ENCODE measurements around the gene MAML3. TPM values are rescaled to one million over a fixed set of nuclear protein-coding genes. Genes with fewer than 3 reads are reported as not detected.

Gene MAML3
- total and polyA plus RNA-seq, 2 of the 13 experiments (the other 11 are each of a cell fraction or from before 2014, with no cell fraction given) = 0.05 to 0.13 TPM

DNA sequence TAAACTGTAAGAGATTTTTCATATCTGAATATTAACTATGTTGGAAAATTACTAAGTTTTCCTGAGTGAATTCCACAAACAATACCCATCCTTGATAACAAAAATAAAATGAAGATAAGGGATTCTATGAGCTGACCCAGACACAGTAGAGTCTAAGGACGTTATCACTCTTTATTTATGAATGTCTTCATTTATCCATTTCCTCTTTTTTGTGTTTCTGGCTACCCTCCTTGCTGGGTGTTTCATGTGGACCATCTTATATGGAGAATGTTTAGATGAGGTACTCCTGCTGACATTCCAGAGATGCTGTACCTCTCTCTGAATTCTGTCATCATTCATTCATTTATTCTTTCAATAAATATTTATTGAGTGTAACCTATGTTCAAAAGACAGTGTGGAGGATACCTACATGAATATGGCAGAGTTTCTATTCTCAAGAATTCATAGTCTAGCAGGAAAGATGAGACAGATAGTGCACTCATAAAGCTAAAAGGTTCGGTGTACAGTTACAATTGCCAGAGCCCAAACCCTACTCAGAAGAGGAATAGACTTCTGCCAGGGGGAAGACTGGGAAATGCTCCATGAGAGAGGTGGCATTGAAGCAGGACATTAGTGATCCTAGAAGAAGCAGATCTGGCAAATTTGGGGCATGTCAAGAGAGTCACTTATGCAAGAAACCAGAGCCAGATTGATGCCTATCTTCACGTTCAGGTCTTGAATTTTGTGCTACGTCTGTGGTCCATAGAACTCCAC is 195.8 kb downstream of the MAML3 start (continued):
- no peak for TF ChIP-seq ZBTB33 (CRISPR knock-in tag; IDR thresholded peaks at IDR 0.05)

GRCh38 chr4:139957065-139957464 is 196.9 kb downstream of the MAML3 start:
- Histone ChIP-seq H3K9me3 (ENCODE audit: low read length) (no peaks in the 10 kb centered on the region), H3K9ac (ENCODE audit: insufficient read depth, low read depth, low read length) (no peak overlapping the region), H2AFZ (ENCODE audit: low read length) (no peak overlapping the region), H3K27me3 (ENCODE audit: control insufficient read depth in 1 of 2, insufficient read depth in 2 of 2, low read length in 2 of 2) (no peaks in the 10 kb centered on the region; a peak in 1 of 5 replicates), H3K4me3 (replicated peaks in 1 of 3; ENCODE audit: insufficient read depth in 1 of 3, low read depth in 2 of 3, low read length in 3 of 3) (no peak overlapping the region), H3K27ac (ENCODE audit: extremely low read length, insufficient read depth, low read length) (no peak overlapping the region), H3K79me2 (ENCODE audit: insufficient read depth, low read length) (no peaks in the 10 kb centered on the region), H3K4me2 (ENCODE audit: low read depth, low read length) (no peak overlapping the region), H3K36me3 (replicated peaks in 1 of 2; ENCODE audit: control insufficient read depth in 1 of 2, insufficient read depth in 2 of 2, low read length in 2 of 2) (no peaks in the 10 kb centered on the region), H3K4me1 (ENCODE audit: insufficient read depth, low read length) (no peaks in the 10 kb centered on the region), H4K20me1 (ENCODE audit: insufficient read depth, low read length) (no peaks in the 10 kb centered on the region)
- BruUV-seq (replicated peaks) = no TSS peak
- ChIA-PET CTCF (ENCODE audit: low intra/inter-chr PET ratio, low total read pairs) (no interaction called here), POLR2A (no interaction called here)
- in situ Hi-C loops (cut with HindIII; ENCODE audit: extremely low pct_ligation_motif_present, low pct_unique_long_range_greater_than_20kb) = no loop called here
- ATAC-seq (no peak), DNase-seq (ENCODE audit: low spot score) (no peak), FAIRE-seq (no peak)
- WGBS (ENCODE audit: low lambda C conversion rate) = 17% methylated on average over 2 of the region's 2 CpGs
- TF ChIP-seq, protein P1, sequence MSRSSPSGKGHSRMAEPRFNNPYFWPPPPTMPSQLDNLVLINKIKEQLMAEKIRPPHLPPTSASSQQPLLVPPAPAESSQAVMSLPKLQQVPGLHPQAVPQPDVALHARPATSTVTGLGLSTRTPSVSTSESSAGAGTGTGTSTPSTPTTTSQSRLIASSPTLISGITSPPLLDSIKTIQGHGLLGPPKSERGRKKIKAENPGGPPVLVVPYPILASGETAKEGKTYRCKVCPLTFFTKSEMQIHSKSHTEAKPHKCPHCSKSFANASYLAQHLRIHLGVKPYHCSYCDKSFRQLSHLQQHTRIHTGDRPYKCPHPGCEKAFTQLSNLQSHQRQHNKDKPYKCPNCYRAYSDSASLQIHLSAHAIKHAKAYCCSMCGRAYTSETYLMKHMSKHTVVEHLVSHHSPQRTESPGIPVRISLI (CRISPR knock-in tag; IDR thresholded peaks at IDR 0.05; ENCODE audit: borderline replicate concordance) = no peak
- TF ChIP-seq ZNF10 (CRISPR knock-in tag; IDR thresholded peaks at IDR 0.05; ENCODE audit: borderline replicate concordance, low read depth) (no peak), ZNF160 (CRISPR knock-in tag; IDR thresholded peaks at IDR 0.05) (no peak), KLF16 (CRISPR knock-in tag; IDR thresholded peaks at IDR 0.05) (no peak), ZNF775 (CRISPR knock-in tag; IDR thresholded peaks at IDR 0.05; ENCODE audit: borderline replicate concordance) (no peak), ZNF615 (CRISPR knock-in tag; IDR thresholded peaks at IDR 0.05; ENCODE audit: borderline replicate concordance) (no peak), EHMT2 (IDR thresholded peaks at IDR 0.05; ENCODE audit: borderline replicate concordance, low read depth, low read length) (no peak), CEBPG (CRISPR knock-in tag; IDR thresholded peaks at IDR 0.05) (no peak), ZSCAN21 (CRISPR knock-in tag; IDR thresholded peaks at IDR 0.05; ENCODE audit: borderline replicate concordance) (no peak), GLI4 (CRISPR knock-in tag; IDR thresholded peaks at IDR 0.05; ENCODE audit: borderline replicate concordance) (no peak), GPN1 (CRISPR knock-in tag; IDR thresholded peaks at IDR 0.05; ENCODE audit: borderline replicate concordance) (no peak), TRIM24 (CRISPR knock-in tag; IDR thresholded peaks at IDR 0.05) (no peak), ZNF263 (CRISPR knock-in tag; IDR thresholded peaks at IDR 0.05) (no peak), ZNF879 (CRISPR knock-in tag; IDR thresholded peaks at IDR 0.05) (no peak), ZNF746 (CRISPR knock-in tag; IDR thresholded peaks at IDR 0.05) (no peak)
- intact Hi-C loops (cut with micrococcal nuclease; ENCODE audit: unreplicated experiment) = no loop called here

Measured in HepG2 (cell line).